ENCODE data around the gene PHACTR4. TPM values are rescaled to one million over a fixed set of nuclear protein-coding genes. Genes with fewer than 3 reads are reported as not detected.
"Not testable (repeated sequence)": the region's sequence is repeated elsewhere in the genome, so short reads cannot be mapped to it uniquely, and the experiment has no call there.

Gene PHACTR4
- total RNA-seq, 1 experiment from 2014 or later, result 52.9 TPM

GRCh38 chr1:28512058-28512611 lies 142.6 kb downstream of the PHACTR4 start:
- ChIA-PET POLR2A (interaction anchor here (0.6 to 3.4 kb wide), 8 partner anchors 70 to 808 kb away, joined by 3 to 19 read pairs (median 3); no protein-coding TSS in a partner anchor), CTCF (interaction anchor here (0.6 to 0.8 kb wide), 2 partner anchors 103 to 1171 kb away, joined by 3 to 4 read pairs; partner anchors contain the start of gene SYTL1)
- no peaks in the 10 kb centered on the region; the same call in 1 of the 2 replicates for H3K27me3 Mint-ChIP-seq (ENCODE audit: low read depth)
- ATAC-seq, result peak; percentile 0
- H3K4me3 Mint-ChIP-seq, result no peak overlapping the region; the same call in 1 of the 2 replicates
- no peak for TF ChIP-seq GABPB1 (CRISPR knock-in tag; IDR thresholded peaks at IDR 0.05)
- peak; percentile 82; the same call in 1 of the 2 replicates for TF ChIP-seq ZNF671 (CRISPR knock-in tag; IDR thresholded peaks at IDR 0.05)
- TF ChIP-seq SMAD3 (CRISPR knock-in tag; IDR thresholded peaks at IDR 0.05; ENCODE audit: borderline replicate concordance), result no peak
- TF ChIP-seq ZNF416 (CRISPR knock-in tag; IDR thresholded peaks at IDR 0.05), result peak; percentile 80
- TF ChIP-seq TCF7 (CRISPR knock-in tag; IDR thresholded peaks at IDR 0.05; ENCODE audit: low read depth), result no peak
- no peak for TF ChIP-seq ATF3 (CRISPR knock-in tag; conservative IDR thresholded peaks at IDR 0.05)
- peak; percentile 11; the same call in 1 of the 2 replicates for TF ChIP-seq NFATC4 (CRISPR knock-in tag; IDR thresholded peaks at IDR 0.05)
- TF ChIP-seq ZNF138 (CRISPR knock-in tag; conservative IDR thresholded peaks at IDR 0.05), result no peak
- no peak for TF ChIP-seq RORB (CRISPR knock-in tag; IDR thresholded peaks at IDR 0.05)
- TF ChIP-seq PRRX2 (CRISPR knock-in tag; IDR thresholded peaks at IDR 0.05), result peak; percentile 6; the same call in 1 of the 2 replicates
- no peak for TF ChIP-seq CBFB (CRISPR knock-in tag; IDR thresholded peaks at IDR 0.05; ENCODE audit: low read depth)
- H3K9me3 Mint-ChIP-seq, result no peaks in the 10 kb centered on the region
- H3K27ac Mint-ChIP-seq, result peak overlapping the region; percentile 75
- H3K36me3 Mint-ChIP-seq, result peaks cover 75% of the 10 kb centered on the region
- peaks cover 40% of the 10 kb centered on the region for H3K4me1 Mint-ChIP-seq
- no peak for DNase-seq (ENCODE audit: low spot score)

- peak overlapping the region; percentile 90 for H3K27ac Mint-ChIP-seq
- not testable (repeated sequence) for H3K4me3 Mint-ChIP-seq
These were observed 144.9 kb downstream of the PHACTR4 start for GRCh38 chr1:28514445-28514933.

More at GRCh38 chr1:28514445-28514933, 144.9 kb downstream of the PHACTR4 start:
- ATAC-seq; H3K27me3 Mint-ChIP-seq (ENCODE audit: low read depth); H3K9me3 Mint-ChIP-seq; CTCF ChIA-PET; DNase-seq (ENCODE audit: low spot score): not testable (repeated sequence)
- POLR2A ChIA-PET, result interaction anchor here (0.6 to 2.7 kb wide), 5 partner anchors 11 to 1657 kb away, joined by 3 to 9 read pairs (median 3); no protein-coding TSS in a partner anchor
- peak; percentile 25; the same call in 1 of the 2 replicates for TF ChIP-seq ZNF532 (CRISPR knock-in tag; IDR thresholded peaks at IDR 0.05; ENCODE audit: borderline replicate concordance)
- peak; percentile 74; the same call in 1 of the 2 replicates for TF ChIP-seq ZNF671 (CRISPR knock-in tag; IDR thresholded peaks at IDR 0.05)
- peak; percentile 11; the same call in 1 of the 2 replicates for TF ChIP-seq PRRX2 (CRISPR knock-in tag; IDR thresholded peaks at IDR 0.05)
- TF ChIP-seq FOXJ3 (CRISPR knock-in tag; IDR thresholded peaks at IDR 0.05; ENCODE audit: borderline replicate concordance), result peak; percentile 70; the same call in 1 of the 2 replicates
- 0 out of 2 replicates have a peak, but pooled peaks have one; percentile 14 for TF ChIP-seq SMAD3 (CRISPR knock-in tag; IDR thresholded peaks at IDR 0.05; ENCODE audit: borderline replicate concordance)
- TF ChIP-seq ZNF425 (CRISPR knock-in tag; conservative IDR thresholded peaks at IDR 0.05), result 0 out of 2 replicates have a peak, but pooled peaks have one; percentile 3
- peak; percentile 50; the same call in 1 of the 2 replicates for TF ChIP-seq ZNF416 (CRISPR knock-in tag; IDR thresholded peaks at IDR 0.05)
- TF ChIP-seq AR (CRISPR knock-in tag; IDR thresholded peaks at IDR 0.05), result peak; percentile 82
- peak; percentile 70; the same call in 1 of the 2 replicates for TF ChIP-seq NFATC4 (CRISPR knock-in tag; IDR thresholded peaks at IDR 0.05)
- peaks cover 36% of the 10 kb centered on the region for H3K4me1 Mint-ChIP-seq
- H3K36me3 Mint-ChIP-seq, result peaks cover 51% of the 10 kb centered on the region
